GM18867 (cell line): ENCODE results near the gene HLA-DQB2.
"Not testable (repeated sequence)": the region's sequence is repeated elsewhere in the genome, so short reads cannot be mapped to it uniquely, and the experiment has no call there.

Source experiments
- ATAC-seq: cut with Tn5 transposase; IDR thresholded peaks from one replicate; pipeline ENCODE4 v1.9.1; 2021; ENCODE audit warnings: mild to moderate bottlenecking, moderate library complexity; ENCODE audit not compliant: unreplicated experiment

Gene HLA-DQB2

DNA sequence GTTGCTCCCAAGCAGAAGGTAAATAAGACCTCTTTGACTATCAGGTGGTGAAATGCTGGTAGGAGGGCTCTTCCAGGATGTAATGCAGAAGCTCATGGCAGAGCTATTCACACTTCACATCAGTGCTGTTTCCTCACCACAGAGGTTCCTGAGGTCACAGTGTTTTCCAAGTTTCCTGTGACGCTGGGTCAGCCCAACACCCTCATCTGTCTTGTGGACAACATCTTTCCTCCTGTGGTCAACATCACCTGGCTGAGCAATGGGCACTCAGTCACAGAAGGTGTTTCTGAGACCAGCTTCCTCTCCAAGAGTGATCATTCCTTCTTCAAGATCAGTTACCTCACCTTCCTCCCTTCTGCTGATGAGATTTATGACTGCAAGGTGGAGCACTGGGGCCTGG, 17.7 kb downstream of the HLA-DQB2 start:
- ATAC-seq, result not testable (repeated sequence)

DNA sequence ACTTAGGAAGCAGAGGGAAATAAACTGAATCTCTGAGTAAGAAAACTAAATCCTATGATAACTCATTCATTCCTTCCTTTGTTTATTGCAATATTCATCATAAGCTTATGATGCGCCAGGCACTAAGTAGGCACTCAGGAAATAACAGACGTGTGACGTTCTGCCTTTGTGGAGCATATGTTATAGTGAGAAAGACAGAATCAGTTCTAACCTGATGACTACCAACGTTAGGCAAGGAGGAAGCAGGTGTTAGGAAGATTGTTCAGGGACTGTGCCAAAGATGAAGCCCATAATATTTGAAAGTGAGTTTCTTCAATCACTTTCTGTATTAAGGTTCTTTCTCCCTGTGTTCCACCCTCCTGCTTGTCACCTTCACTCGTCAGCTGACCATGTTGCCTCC, 18.6 kb downstream of the HLA-DQB2 start:
- no peak for ATAC-seq

DNA sequence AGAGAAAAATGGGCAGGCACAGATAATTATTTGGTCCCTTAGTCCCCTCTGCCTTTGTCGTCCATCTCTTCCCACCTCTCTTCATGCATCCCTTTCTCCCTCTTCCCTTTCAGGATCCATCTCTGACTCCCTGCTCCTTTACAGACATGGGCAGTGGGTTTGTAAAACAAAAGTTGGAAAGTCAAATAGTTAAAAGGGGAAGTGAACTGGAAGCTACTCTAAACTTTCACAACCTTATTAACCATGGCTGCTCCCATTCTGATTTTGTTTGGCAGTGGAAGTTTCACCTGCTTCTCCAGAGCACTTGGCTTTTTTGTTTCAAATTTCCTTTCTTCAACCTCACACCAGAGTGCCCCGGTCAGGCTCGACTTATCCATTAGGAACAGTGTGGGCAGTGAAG, 21.0 kb downstream of the HLA-DQB2 start:
- no peak for ATAC-seq

DNA sequence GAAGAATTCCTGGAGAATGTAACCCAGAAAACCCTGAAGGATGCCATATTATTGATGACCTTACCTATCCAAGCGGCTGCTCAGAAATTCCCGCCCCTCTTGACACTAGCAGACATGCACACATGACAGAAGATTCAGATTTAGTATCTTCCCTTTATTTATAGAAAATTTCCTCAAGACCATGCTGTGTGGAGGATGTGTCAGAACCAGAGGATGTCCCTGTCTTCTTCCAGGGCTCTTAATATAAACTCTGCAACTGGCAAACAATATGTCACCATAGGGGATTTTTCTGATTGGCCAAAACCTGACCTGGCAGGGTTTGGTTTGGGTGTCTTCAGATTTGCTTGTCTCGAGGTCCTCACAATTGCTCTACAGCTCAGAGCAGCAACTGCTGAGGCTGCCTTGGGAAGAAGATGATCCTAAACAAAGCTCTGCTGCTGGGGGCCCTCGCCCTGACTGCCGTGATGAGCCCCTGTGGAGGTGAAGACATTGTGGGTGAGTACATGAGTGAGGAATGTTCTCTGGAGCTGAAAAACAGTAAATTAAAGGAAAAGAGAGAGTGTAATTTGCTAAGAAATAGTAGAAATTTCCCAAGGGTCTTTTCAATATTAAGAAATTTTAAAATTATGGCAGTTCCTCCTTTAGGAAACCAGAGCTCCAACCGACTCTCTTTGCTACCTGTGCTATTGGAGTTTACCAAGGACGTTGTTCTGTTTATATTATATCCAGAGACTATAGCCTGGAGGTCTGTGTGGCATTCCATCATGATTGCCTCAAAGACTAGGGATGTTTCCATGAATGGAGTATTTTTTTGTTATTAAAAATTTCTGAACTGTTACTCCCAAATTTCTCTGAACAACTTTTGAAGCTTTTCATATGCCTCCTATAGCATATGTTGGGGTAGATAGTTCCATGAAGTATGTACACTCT, 22.0 kb downstream of the HLA-DQB2 start, which contains the start of gene HLA-DQA2:
TSS of gene HLA-DQA2 (plus strand) at position 361 of the 930 bp plus-strand sequence. CDS start at position 414, 53 bp downstream.
- ATAC-seq, result no peak

DNA sequence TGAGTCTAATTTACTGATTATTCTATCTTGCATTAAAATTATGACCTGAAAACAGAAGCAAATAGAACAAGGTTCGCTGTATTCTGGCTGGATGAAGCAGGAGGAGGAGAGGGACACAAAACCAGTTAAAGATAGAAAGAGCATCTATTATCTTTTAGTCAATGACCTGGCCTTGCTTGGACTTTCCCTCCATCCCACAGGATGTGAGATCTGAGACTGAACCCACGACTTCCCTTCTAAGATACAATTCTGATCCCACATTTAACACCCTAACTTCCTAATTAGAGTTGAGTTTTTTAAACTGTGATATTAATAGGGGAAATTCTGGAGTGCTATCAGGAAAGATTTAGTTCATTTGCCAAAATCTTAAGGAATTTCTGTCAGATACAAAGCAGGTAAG, 25.2 kb downstream of the HLA-DQB2 start:
- no peak for ATAC-seq

DNA sequence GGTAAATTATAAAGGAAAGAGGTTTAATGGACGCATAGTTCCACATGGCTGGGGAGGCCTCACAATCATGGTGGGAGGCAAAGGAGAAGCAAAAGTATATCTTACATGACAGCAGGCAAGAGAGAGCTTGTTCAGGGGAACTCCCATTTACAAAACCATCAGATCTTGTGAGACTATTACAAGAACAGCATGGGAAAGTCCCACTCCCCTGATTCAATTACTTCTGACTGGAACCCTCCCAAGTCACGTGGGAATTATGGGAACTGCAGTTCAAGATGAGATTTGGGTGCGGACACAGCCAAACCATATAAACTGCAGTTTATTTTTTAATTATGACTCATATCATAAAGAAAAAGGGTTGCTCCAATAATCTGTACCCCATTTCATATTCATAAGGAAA, 44.5 kb downstream of the HLA-DQB2 start:
- ATAC-seq, result no peak

DNA sequence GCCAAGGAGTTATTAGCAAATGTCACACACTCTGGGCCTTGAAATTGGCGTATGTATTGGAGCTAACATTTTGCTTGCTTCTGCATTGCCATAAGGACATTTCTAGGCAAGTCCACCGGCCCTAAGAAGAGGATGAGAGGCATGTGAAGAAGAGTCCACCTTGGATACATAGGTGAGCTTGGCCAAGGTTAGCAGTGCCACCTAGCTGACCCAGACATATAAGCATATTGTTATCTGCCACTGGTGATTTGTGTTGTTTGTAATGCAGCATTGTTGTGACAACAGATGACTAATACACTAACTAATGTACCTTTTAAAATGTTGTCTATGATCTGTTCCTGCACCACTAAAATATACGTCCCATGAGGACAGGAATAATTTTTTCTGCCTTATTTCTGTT, 46.9 kb downstream of the HLA-DQB2 start:
- ATAC-seq, result no peak

DNA sequence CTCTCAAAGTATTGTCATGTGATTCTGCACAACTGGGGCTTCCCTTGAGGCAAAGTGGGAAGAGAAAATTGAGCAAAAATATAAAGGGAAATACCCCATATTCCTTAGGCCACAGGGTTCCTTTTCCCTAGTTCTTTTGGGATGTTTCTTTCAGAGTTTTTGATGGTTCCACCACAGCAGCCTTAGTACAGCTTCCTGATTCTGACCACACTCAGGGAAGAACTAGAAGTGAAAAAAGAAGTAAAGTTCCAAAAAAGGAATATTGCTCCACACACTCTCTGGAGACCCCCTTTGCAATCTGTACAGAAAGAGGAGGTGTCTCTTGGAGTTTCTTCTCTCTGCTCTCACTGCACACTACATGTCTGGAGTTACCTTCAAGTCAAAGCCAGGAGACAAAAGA, 50.1 kb downstream of the HLA-DQB2 start:
- no peak for ATAC-seq

DNA sequence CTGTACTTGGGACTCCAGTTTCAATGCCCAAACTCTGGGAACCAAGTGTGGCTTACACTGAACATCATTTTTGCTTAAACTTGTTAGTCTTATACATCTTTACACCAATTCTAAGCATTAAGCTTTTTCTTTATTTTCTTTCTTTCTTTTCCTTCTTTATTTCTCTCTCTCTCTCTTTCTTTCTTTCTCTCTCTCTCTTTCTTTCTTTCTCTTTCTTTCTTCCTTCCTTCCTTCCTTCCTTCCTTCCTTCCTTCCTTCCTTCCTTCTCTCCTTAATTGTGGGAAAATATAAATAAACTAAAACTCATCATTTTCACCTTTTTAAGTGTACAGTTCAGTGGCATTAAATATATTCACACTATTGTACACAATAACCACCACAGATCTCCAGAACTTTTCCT, 53.7 kb downstream of the HLA-DQB2 start:
- no peak for ATAC-seq
